ENCODE measurements around the gene REP15.

REP15 gene

DNA sequence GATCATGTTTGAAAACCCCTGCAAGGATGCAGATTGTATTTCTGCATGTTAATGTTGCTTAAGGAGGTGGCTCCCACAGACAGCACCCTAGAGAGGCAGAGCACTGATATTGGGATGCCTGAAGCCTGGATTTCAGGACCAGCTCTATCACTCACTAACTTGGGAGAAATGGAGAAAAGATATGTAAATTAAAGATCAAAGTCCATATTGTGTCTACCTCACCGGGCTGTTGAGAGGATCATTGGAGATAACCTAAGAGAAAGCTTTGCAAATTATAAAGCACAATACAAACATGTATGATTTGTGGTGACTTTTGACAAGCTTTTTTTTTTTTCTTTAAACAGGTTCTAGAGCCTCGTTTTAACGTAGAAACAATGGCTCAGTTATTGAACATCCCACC lies 7.6 kb upstream of the REP15 start:
- Histone ChIP-seq H3K36me3 (ENCODE audit: control insufficient read depth, insufficient read depth, low read length) (no peaks in the 10 kb centered on the region; the same call in none of the 2 replicates), H3K4me3 (replicated peaks; ENCODE audit: low read depth, low read length) (no peak overlapping the region), H3K27me3 (replicated peaks; ENCODE audit: control insufficient read depth, insufficient read depth, low read length) (no peaks in the 10 kb centered on the region)
- no peak for DNase-seq (ENCODE audit: extremely low read depth, insufficient read length)
- TF ChIP-seq, protein P1, sequence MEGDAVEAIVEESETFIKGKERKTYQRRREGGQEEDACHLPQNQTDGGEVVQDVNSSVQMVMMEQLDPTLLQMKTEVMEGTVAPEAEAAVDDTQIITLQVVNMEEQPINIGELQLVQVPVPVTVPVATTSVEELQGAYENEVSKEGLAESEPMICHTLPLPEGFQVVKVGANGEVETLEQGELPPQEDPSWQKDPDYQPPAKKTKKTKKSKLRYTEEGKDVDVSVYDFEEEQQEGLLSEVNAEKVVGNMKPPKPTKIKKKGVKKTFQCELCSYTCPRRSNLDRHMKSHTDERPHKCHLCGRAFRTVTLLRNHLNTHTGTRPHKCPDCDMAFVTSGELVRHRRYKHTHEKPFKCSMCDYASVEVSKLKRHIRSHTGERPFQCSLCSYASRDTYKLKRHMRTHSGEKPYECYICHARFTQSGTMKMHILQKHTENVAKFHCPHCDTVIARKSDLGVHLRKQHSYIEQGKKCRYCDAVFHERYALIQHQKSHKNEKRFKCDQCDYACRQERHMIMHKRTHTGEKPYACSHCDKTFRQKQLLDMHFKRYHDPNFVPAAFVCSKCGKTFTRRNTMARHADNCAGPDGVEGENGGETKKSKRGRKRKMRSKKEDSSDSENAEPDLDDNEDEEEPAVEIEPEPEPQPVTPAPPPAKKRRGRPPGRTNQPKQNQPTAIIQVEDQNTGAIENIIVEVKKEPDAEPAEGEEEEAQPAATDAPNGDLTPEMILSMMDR (IDR thresholded peaks at IDR 0.05; ENCODE audit: insufficient read depth, low read length, poor library complexity, severe bottlenecking), result no peak

DNA sequence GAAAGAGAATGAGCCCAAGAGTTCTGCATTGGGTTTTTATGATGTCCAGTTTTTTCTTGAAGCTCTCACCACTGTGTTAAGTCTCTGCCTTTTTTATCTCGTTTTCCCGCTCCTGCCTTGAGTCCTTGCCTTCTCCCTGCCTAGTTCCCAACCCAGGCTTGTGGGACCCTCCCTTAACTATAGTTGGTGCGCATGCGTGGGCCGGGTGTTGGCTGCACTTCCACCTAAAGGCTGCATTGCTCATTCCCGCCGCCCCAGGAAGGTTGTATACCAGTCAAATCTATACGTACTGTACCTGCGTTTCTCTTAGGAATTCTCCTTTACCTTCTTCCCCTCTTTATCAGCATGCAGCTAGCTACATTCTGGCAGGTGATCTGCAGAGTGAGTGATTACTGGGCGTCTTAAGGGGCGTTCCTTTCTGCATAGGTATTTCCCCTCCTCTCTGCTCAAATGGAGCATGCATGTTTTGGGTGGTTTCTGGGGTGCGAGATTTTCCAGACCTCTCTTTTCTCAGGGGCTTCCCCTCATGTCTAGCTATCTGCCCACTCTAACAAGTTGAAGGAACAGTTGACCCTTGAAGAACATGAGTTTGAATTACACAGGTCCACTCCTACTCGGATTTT lies 6.6 kb upstream of the REP15 start:
- H3K27me3 ChIP-seq (replicated peaks; ENCODE audit: control insufficient read depth, insufficient read depth, low read length), result no peaks in the 10 kb centered on the region
- TF ChIP-seq, protein P1 (IDR thresholded peaks at IDR 0.05; ENCODE audit: insufficient read depth, low read length, poor library complexity, severe bottlenecking), result no peak
- no peaks in the 10 kb centered on the region; the same call in none of the 2 replicates for H3K36me3 ChIP-seq (ENCODE audit: control insufficient read depth, insufficient read depth, low read length)
- no peak for DNase-seq (ENCODE audit: extremely low read depth, insufficient read length)
- no peak overlapping the region for H3K4me3 ChIP-seq (replicated peaks; ENCODE audit: low read depth, low read length)

DNA sequence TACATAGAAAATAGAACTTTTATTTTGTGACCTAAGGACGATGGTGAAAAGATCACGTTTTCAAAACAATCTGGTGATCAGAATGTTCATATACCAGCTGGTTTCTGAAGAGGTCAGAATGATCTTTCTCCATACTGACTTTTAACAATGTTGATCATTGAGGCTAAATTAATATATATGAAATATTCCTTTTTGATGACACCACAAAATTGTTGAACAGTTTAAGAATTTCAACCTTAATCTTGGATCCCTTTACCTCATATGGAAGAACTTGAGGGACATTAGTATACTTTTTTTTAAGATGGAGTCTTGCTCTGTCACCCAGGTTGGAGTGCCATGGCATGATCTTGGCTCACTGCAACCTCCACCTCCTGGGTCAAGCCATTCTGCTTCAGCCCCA lies 2.8 kb upstream of the REP15 start:
- TF ChIP-seq, protein P1 (IDR thresholded peaks at IDR 0.05; ENCODE audit: insufficient read depth, low read length, poor library complexity, severe bottlenecking), result no peak
- H3K27me3 ChIP-seq (replicated peaks; ENCODE audit: control insufficient read depth, insufficient read depth, low read length), result no peaks in the 10 kb centered on the region
- no peak overlapping the region for H3K4me3 ChIP-seq (replicated peaks; ENCODE audit: low read depth, low read length)
- DNase-seq (ENCODE audit: extremely low read depth, insufficient read length), result no peak
- no peaks in the 10 kb centered on the region; the same call in 1 of the 2 replicates for H3K36me3 ChIP-seq (ENCODE audit: control insufficient read depth, insufficient read depth, low read length)

DNA sequence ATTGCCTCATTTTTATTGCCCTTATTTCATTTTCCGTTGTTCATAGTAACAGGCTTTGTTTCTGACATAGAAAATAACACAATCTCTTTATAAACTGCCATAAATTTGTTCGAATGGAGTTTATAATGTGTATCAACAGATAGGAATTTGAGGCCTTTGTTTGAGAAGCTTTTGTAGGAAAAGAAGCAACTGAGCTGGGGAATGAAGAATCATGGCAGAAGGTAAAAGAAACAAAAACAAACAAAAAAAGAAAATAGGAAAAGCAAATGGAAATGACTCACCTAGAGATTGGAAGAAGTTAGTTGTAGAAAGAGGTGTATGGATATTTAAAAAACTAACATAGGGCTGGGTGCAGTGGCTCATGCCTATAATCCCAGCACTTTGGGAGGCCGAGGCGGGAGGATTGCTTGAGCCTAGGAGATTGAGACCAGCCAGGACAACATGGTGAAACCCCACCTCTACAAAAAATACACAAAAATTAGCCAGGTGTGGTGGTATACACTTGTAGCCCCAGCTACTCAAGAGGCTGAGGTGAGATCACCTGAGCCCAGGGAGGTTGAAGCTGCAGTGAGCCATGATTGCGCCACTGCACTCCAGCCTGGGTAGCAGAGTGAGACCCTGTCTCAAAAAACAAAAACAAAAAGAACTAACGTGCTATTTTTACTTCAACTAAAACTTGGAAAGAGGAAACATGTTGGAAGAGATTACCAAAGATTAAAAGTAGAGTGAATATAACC lies 523 bp upstream of the REP15 start:
- no peak for DNase-seq (ENCODE audit: extremely low read depth, insufficient read length)
- Histone ChIP-seq H3K4me3 (replicated peaks; ENCODE audit: low read depth, low read length) (no peak overlapping the region), H3K27me3 (replicated peaks; ENCODE audit: control insufficient read depth, insufficient read depth, low read length) (no peaks in the 10 kb centered on the region), H3K36me3 (ENCODE audit: control insufficient read depth, insufficient read depth, low read length) (no peaks in the 10 kb centered on the region; the same call in 1 of the 2 replicates)
- TF ChIP-seq, protein P1 (IDR thresholded peaks at IDR 0.05; ENCODE audit: insufficient read depth, low read length, poor library complexity, severe bottlenecking), result no peak

DNA sequence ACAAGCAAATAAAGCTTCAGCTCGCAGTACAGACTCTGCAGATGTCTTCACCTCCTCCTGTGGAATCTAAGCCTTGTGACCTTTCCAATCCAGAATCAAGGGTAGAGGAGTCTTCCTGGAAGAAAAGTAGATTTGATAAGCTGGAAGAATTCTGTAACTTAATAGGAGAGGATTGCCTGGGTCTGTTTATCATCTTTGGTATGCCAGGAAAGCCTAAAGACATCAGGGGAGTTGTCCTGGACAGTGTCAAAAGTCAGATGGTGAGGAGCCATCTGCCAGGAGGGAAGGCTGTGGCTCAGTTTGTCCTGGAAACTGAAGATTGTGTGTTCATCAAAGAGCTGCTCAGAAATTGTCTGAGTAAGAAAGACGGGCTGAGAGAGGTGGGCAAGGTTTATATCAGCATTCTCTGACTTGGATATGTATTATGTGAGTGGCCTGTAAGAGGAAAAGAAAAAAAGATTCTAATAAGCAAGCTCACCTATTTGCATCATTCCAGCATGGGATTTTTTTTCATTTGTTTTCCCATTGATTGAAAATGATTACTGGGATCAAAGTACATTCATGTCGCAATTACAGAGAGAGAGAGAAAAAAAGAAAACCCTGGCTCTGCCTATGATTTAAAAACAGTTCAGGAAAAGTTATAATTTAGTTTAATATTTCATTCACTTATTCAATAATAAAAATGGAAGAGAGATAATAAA lies 767 bp downstream of the REP15 start:
- no peak for DNase-seq (ENCODE audit: extremely low read depth, insufficient read length)
- TF ChIP-seq, protein P1 (IDR thresholded peaks at IDR 0.05; ENCODE audit: insufficient read depth, low read length, poor library complexity, severe bottlenecking), result no peak
- Histone ChIP-seq H3K36me3 (ENCODE audit: control insufficient read depth, insufficient read depth, low read length) (no peaks in the 10 kb centered on the region; the same call in 1 of the 2 replicates), H3K27me3 (replicated peaks; ENCODE audit: control insufficient read depth, insufficient read depth, low read length) (no peaks in the 10 kb centered on the region), H3K4me3 (replicated peaks; ENCODE audit: low read depth, low read length) (no peak overlapping the region)

Data from GM06990 (cell line).